Stimulated activated CD4-positive, alpha-beta T cell treated with anti-CD3 and anti-CD28 coated beads, Interleukin-4, amount 100 ng/mL, for 1 hour (primary cell): ENCODE results near the gene TRAPPC10.

ENCODE experiments used
- DNase-seq: peaks from one replicate; pipeline ENCODE4 v3.0.0-alpha.2; 2020

The TRAPPC10 gene

GRCh38 chr21:43982489-43983078, 29.5 kb upstream of the TRAPPC10 start:
- no peak for DNase-seq

GRCh38 chr21:43983390-43983789, 28.7 kb upstream of the TRAPPC10 start:
- DNase-seq, result no peak

GRCh38 chr21:43983860-43984420, 28.2 kb upstream of the TRAPPC10 start:
- no peak for DNase-seq

DNA sequence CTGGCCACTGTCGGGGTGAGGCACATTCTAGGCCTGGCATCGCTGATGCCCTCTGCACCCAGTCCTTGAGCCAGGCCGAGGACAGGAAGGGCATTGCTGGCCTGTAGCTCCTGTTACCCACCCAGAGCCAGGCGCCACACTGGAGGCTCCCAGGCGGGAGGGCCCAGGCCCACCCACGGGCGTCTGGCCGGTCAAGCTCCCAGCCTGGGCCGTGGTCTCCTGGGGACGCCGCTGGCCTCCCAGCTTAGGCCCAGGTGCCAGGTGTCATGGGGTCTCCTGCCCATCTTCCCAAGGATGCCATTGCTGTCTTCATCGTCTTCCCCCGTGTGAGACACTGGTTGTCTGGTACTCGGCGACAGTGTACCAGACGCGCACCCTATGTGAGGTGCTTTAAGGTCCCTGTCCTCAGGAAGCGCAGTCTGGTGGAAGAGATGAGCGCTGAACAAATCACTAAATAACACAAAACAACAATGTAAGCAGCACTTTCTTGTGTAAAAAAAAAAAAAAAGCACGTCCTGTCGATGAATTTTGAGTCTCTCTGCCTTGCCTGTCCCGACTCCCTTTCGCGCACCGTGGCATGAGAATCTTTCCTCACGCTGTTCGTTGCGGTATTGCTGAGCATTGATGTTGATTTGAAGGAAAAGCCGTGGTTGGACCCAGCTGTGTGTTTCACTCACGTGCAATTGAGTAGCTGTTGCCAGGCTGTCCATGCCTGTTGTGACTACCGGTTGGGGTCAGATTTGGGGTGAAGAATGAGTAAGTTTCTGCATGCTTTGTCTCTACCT, 27.0 kb upstream of the TRAPPC10 start:
- DNase-seq, result no peak

- no peak for DNase-seq
Measured at GRCh38 chr21:43985690-43986251, 26.3 kb upstream of the TRAPPC10 start.

GRCh38 chr21:43986544-43987451, 25.3 kb upstream of the TRAPPC10 start:
- no peak for DNase-seq

DNA sequence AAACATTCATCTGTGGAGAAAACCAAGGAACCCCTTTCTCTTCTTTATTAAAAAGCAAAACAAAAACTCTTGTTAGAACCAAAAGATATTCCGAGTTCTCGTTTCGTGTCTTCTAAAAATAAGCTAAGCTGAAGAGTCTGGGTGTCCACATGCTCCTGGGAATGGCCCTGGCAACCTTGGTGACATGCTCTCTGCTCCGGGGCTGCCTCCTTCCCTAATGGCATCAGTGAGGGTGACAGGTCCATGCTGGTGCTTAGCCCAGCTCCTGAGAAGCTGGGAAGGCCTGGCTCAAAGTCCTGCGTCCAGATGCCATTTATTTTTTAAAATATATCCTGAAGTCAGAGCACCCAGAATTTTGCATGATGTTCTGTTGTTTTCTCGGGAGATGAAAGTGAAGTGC, 24.6 kb upstream of the TRAPPC10 start:
- DNase-seq, result no peak

DNA sequence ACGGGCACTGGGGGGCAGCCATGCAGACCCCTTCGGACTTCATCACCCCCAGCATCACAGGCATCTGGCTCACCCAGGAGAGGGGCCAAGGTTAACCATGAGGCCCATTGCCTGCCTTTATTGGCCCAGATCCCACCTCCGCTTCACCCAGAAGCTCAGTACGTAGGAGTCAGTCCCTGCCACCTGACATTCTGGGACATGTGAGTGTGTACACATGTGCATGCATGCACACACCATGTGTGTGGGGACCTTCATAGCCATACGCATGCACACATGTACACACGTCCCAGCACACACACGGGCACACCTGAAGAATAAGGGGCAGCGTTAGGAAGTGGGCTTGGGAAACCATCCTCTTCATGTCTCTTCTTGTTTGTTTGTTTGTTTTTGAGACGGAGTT, 24.1 kb upstream of the TRAPPC10 start:
- no peak for DNase-seq

- DNase-seq, result no peak
Measured at GRCh38 chr21:43988506-43989230, 23.4 kb upstream of the TRAPPC10 start.

- no peak for DNase-seq
Measured at GRCh38 chr21:43989401-43989800, 22.7 kb upstream of the TRAPPC10 start.

GRCh38 chr21:43991447-43991991, 20.6 kb upstream of the TRAPPC10 start:
- no peak for DNase-seq

- no peak for DNase-seq
Measured at GRCh38 chr21:43992121-43992520, 20.0 kb upstream of the TRAPPC10 start.

- DNase-seq, result no peak
Measured at GRCh38 chr21:43993420-43993934, 18.6 kb upstream of the TRAPPC10 start.

GRCh38 chr21:43994085-43994484, 18.0 kb upstream of the TRAPPC10 start:
- DNase-seq, result no peak

- no peak for DNase-seq
Measured at GRCh38 chr21:43994646-43995045, 17.5 kb upstream of the TRAPPC10 start.

GRCh38 chr21:43995521-43996105, 16.5 kb upstream of the TRAPPC10 start:
- DNase-seq, result no peak

- no peak for DNase-seq
Measured at GRCh38 chr21:43997766-43998742, 14.1 kb upstream of the TRAPPC10 start.

- no peak for DNase-seq
Measured at GRCh38 chr21:44000360-44000759, 11.7 kb upstream of the TRAPPC10 start.

- DNase-seq, result no peak
Measured at GRCh38 chr21:44002511-44002910, 9.6 kb upstream of the TRAPPC10 start.
